Gastrocnemius medialis (tissue), 4 donors: ENCODE measurements around the gene TADA1. TPM values are rescaled to one million over a fixed set of nuclear protein-coding genes. Genes with fewer than 3 reads are reported as not detected.
A peak's percentile ranks its signal among the peaks of the same experiment; 100 is the strongest.

Experiments used
- ATAC-seq, 2 donors: fragments of 150-250 bp; one replicate each; pipeline ENCODE4 v1.9.1; 2016
- DNase-seq, 2 donors: peaks; one replicate each; pipeline ENCODE4 v3.0.0-alpha.2; 2019
- H3K27ac ChIP-seq, 4 donors: fragments of 200-600 bp; sonication (generic); 1 replicate in 1 of 4; 2 replicates in 3 of 4; pipeline ENCODE4 v1.5.1; 2016 to 2018; ENCODE audit warnings: mild to moderate bottlenecking in 2 of 4, moderate library complexity in 1 of 4
- H3K27me3 ChIP-seq, 3 donors: fragments of 200-600 bp; sonication (generic) in 2 of 3; 1 replicate in 1 of 3; 2 replicates in 2 of 3; pipeline versions ENCODE4 v1.5.1 to v1.6.0; 2016 to 2019; ENCODE audit warnings: mild to moderate bottlenecking in 1 of 3, moderate library complexity in 1 of 3
- H3K36me3 ChIP-seq, 2 donors: fragments of 200-600 bp; sonication (generic) in 1 of 2; one replicate each; pipeline ENCODE4 v1.5.1; 2017 to 2018
- H3K4me1 ChIP-seq, 2 donors: fragments of 200-600 bp; sonication (generic) in 1 of 2; one replicate each; pipeline ENCODE4 v1.5.1; 2016 to 2017; ENCODE audit warnings: mild to moderate bottlenecking in 2 of 2
- H3K4me3 ChIP-seq, 4 donors: fragments of 200-600 bp; sonication (generic) in 3 of 4; 1 replicate in 1 of 4; 2 replicates in 3 of 4; pipeline ENCODE4 v1.5.1; 2016 to 2019; ENCODE audit warnings: mild to moderate bottlenecking in 2 of 4
- H3K9me3 ChIP-seq, 3 donors: fragments of 200-600 bp; sonication (generic) in 2 of 3; 1 replicate in 1 of 3; 2 replicates in 2 of 3; pipeline ENCODE4 v1.5.1; 2016 to 2019
- CTCF ChIP-seq, 5 experiments: fragments of 450-650 bp in 3 of 5; fragments of 200-600 bp in 2 of 5; sonication (generic) in 2 of 5; IDR thresholded peaks in 4 of 5; conservative IDR thresholded peaks in 1 of 5; 1 replicate in 4 of 5; 2 replicates in 1 of 5; pipeline ENCODE4 v1.5.1; 2016 to 2019; ENCODE audit warnings: antibody characterized with exemption in 5 of 5, mild to moderate bottlenecking in 3 of 5, moderate library complexity in 3 of 5
- POLR2A ChIP-seq, 2 donors: fragments of 450-650 bp; IDR thresholded peaks; one replicate each; pipeline ENCODE4 v1.6.1; 2017; ENCODE audit warnings: antibody characterized with exemption in 2 of 2, mild to moderate bottlenecking in 2 of 2, moderate library complexity in 2 of 2
- in situ Hi-C, 4 donors: fragments of 200-750 bp; cut with MboI; loops; one replicate each; pipeline versions ENCODE4 v1.15.0 to v1.8.0; 2017; ENCODE audit warnings: low sequenced_read_pairs in 4 of 4
- intact Hi-C: fragments of 100-400 bp; cut with DNase I; formaldehyde crosslinking; loops from one replicate; pipeline ENCODE4 v1.15.1; 2023; ENCODE audit warnings: low total_unique reads
- total RNA-seq, 4 donors: library from RNA; depleted of rRNA; stranded (reverse); fragments of >200 nt; gene quantifications; one replicate each; pipeline versions ENCODE4 v1.1.0 to v1.2.3, GENCODE V29; 2016

The TADA1 gene
- total RNA-seq, 4 donors from 2014 or later, result 8.7 to 11.8 (median 10.0) TPM

GRCh38 chr1:166858726-166859419 is 17.2 kb downstream of the TADA1 start:
- peak overlapping the region in 1 of 4 donors; percentile 10 for H3K27ac ChIP-seq
- no peak for ATAC-seq
- no peaks in the 10 kb centered on the region for H3K4me1 ChIP-seq

GRCh38 chr1:166857995-166858394 is 18.1 kb downstream of the TADA1 start:
- peak overlapping the region in 1 of 4 donors; percentile 10 for H3K27ac ChIP-seq
- H3K27me3 ChIP-seq, result no peaks in the 10 kb centered on the region
- TF ChIP-seq POLR2A (IDR thresholded peaks at IDR 0.05) (no peak), CTCF (IDR thresholded peaks at IDR 0.05 in 4 of 5, conservative IDR thresholded peaks at IDR 0.05 in 1 of 5) (no peak)
- H3K4me1 ChIP-seq, result no peaks in the 10 kb centered on the region
- in situ Hi-C loops, result no loop called here
- peaks cover 0 to 83% of the 10 kb centered on the region in 2 donors for H3K36me3 ChIP-seq
- ATAC-seq (no peak), DNase-seq (no peak)
- no peaks in the 10 kb centered on the region for H3K9me3 ChIP-seq
- intact Hi-C loops, result no loop called here
- H3K4me3 ChIP-seq, result no peak overlapping the region

More at GRCh38 chr1:166858726-166859419, 17.2 kb downstream of the TADA1 start:
- Histone ChIP-seq H3K36me3 (peaks cover 0 to 83% of the 10 kb centered on the region in 2 donors), H3K9me3 (no peaks in the 10 kb centered on the region), H3K27me3 (no peaks in the 10 kb centered on the region), H3K4me3 (no peak overlapping the region)
- intact Hi-C loops (no loop called here), in situ Hi-C loops (no loop called here)
- TF ChIP-seq CTCF (IDR thresholded peaks at IDR 0.05 in 4 of 5, conservative IDR thresholded peaks at IDR 0.05 in 1 of 5) (no peak), POLR2A (IDR thresholded peaks at IDR 0.05) (no peak)
- DNase-seq, result no peak

GRCh38 chr1:166855558-166855957 is 20.5 kb downstream of the TADA1 start:
- no peak for ATAC-seq
- H3K4me1 ChIP-seq, result no peaks in the 10 kb centered on the region
- no peak overlapping the region for H3K4me3 ChIP-seq
- DNase-seq, result no peak
- in situ Hi-C loops (no loop called here), intact Hi-C loops (no loop called here)
- no peaks in the 10 kb centered on the region for H3K9me3 ChIP-seq
- TF ChIP-seq POLR2A (IDR thresholded peaks at IDR 0.05) (no peak), CTCF (IDR thresholded peaks at IDR 0.05 in 4 of 5, conservative IDR thresholded peaks at IDR 0.05 in 1 of 5) (no peak)
- no peak overlapping the region for H3K27ac ChIP-seq
- peaks cover 0 to 86% of the 10 kb centered on the region in 2 donors for H3K36me3 ChIP-seq
- no peaks in the 10 kb centered on the region for H3K27me3 ChIP-seq

GRCh38 chr1:166852918-166853317 is 23.1 kb downstream of the TADA1 start:
- Histone ChIP-seq H3K27me3 (no peaks in the 10 kb centered on the region), H3K4me1 (peaks cover 0 to 7% of the 10 kb centered on the region in 2 donors), H3K9me3 (no peaks in the 10 kb centered on the region), H3K27ac (no peak overlapping the region), H3K4me3 (no peak overlapping the region), H3K36me3 (peaks cover 0 to 95% of the 10 kb centered on the region in 2 donors)
- DNase-seq, result no peak
- in situ Hi-C loops (no loop called here), intact Hi-C loops (no loop called here)
- no peak for TF ChIP-seq POLR2A (IDR thresholded peaks at IDR 0.05)
- TF ChIP-seq CTCF (IDR thresholded peaks at IDR 0.05 in 4 of 5, conservative IDR thresholded peaks at IDR 0.05 in 1 of 5), result no peak
- no peak for ATAC-seq
